ENCODE measurements around the gene MAP2K5. TPM values are rescaled to one million over a fixed set of nuclear protein-coding genes. Genes with fewer than 3 reads are reported as not detected.

The MAP2K5 gene
- total and polyA plus RNA-seq, 9 of the 15 experiments (the other 6 are each of a cell fraction or from before 2014, with no cell fraction given) = 0.41 to 16.5 (median 7.5) TPM

DNA sequence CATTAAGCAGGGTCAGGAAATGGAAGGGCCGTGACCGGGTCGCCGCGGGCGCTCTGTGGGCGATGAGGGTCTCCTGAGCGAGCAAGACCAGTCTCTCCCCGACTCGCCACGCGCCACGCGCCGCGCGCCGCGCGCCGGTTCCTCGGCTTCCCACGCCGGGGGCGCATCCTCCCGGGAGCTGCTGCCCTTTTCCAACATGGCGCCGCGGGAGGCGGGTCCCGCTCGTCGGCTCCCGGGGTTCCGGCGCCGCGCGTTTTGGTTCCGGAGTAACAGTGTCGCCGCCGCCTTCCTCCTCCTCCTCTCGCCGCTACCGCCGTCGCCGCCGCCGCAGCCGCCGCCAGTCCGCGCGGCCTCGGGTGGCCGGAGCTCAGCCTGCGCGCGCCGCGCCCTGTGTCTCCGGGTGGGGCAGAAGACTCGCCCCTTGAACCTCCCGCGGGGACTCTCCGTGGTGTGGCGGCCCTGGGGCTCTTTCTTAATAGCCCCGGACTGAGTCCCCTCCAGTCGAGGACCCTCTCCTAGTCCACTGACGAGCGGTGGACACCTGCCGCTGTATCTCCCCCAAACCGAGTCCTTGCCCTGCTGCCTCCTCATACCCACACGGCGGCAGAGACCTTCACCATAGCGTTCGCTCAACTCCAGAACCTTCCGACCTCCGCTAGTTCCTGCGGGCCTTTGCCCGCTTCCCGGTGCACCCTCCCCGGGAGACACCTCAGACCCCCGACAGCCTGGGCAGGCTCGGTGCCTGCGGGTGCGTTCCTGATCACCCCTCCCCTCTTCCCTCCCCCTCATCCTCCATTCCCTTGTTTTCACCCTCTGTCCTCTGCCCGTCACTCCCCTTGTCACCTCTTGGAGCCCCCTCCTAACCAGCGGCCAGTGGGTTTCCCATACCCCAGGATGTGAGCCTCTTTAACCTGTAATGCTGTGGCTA, at the start of gene MAP2K5 (continued):
- peak; percentile 85 to 99 (median 98) for TF ChIP-seq YY1 (IDR thresholded peaks at IDR 0.05; ENCODE audit: borderline replicate concordance in 1 of 3, control insufficient read depth in 1 of 3, extremely low read depth in 1 of 3, insufficient read depth in 3 of 3, insufficient read length in 1 of 3, insufficient replicate concordance in 2 of 3, low read depth in 1 of 3, low read length in 2 of 3)
- TF ChIP-seq CEBPG (CRISPR knock-in tag; IDR thresholded peaks at IDR 0.05) = no peak
- no peak for TF ChIP-seq CEBPG (tag; conservative IDR thresholded peaks at IDR 0.05 in 1 of 2, IDR thresholded peaks at IDR 0.05 in 1 of 2)
- no peak for TF ChIP-seq SMARCB1 (IDR thresholded peaks at IDR 0.05; ENCODE audit: insufficient read length, low read depth)
- TF ChIP-seq ESRRB (CRISPR knock-in tag; IDR thresholded peaks at IDR 0.05; ENCODE audit: borderline replicate concordance) = no peak
- TF ChIP-seq, protein P1, sequence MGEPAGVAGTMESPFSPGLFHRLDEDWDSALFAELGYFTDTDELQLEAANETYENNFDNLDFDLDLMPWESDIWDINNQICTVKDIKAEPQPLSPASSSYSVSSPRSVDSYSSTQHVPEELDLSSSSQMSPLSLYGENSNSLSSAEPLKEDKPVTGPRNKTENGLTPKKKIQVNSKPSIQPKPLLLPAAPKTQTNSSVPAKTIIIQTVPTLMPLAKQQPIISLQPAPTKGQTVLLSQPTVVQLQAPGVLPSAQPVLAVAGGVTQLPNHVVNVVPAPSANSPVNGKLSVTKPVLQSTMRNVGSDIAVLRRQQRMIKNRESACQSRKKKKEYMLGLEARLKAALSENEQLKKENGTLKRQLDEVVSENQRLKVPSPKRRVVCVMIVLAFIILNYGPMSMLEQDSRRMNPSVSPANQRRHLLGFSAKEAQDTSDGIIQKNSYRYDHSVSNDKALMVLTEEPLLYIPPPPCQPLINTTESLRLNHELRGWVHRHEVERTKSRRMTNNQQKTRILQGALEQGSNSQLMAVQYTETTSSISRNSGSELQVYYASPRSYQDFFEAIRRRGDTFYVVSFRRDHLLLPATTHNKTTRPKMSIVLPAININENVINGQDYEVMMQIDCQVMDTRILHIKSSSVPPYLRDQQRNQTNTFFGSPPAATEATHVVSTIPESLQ (CRISPR knock-in tag; IDR thresholded peaks at IDR 0.05) = no peak
- no peak for TF ChIP-seq DNMT1 (IDR thresholded peaks at IDR 0.05)
- TF ChIP-seq HDGF (IDR thresholded peaks at IDR 0.05) = peak; percentile 67; the same call in 1 of the 2 replicates
- peak; percentile 78 for TF ChIP-seq GABPB1 (CRISPR knock-in tag; IDR thresholded peaks at IDR 0.05)
- no peak for TF ChIP-seq ZNF232 (CRISPR knock-in tag; IDR thresholded peaks at IDR 0.05)
- TF ChIP-seq, protein P2, sequence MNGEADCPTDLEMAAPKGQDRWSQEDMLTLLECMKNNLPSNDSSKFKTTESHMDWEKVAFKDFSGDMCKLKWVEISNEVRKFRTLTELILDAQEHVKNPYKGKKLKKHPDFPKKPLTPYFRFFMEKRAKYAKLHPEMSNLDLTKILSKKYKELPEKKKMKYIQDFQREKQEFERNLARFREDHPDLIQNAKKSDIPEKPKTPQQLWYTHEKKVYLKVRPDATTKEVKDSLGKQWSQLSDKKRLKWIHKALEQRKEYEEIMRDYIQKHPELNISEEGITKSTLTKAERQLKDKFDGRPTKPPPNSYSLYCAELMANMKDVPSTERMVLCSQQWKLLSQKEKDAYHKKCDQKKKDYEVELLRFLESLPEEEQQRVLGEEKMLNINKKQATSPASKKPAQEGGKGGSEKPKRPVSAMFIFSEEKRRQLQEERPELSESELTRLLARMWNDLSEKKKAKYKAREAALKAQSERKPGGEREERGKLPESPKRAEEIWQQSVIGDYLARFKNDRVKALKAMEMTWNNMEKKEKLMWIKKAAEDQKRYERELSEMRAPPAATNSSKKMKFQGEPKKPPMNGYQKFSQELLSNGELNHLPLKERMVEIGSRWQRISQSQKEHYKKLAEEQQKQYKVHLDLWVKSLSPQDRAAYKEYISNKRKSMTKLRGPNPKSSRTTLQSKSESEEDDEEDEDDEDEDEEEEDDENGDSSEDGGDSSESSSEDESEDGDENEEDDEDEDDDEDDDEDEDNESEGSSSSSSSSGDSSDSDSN (IDR thresholded peaks at IDR 0.05; ENCODE audit: borderline replicate concordance in 1 of 2, low read depth in 2 of 2, low read length in 2 of 2) = peak; percentile 15 to 51; a peak in 2 of 4 replicates
- TF ChIP-seq NEUROD1 (IDR thresholded peaks at IDR 0.05; ENCODE audit: borderline replicate concordance, low read depth, low read length, partially characterized antibody) = peak; percentile 33
- TF ChIP-seq ZNF764 (CRISPR knock-in tag; IDR thresholded peaks at IDR 0.05; ENCODE audit: low read depth) = no peak
- peak; percentile 66; the same call in 1 of the 2 replicates for TF ChIP-seq ELF1 (tag; IDR thresholded peaks at IDR 0.05)
- peak; percentile 34 to 60; a peak in 2 of 4 replicates for TF ChIP-seq SIN3A (IDR thresholded peaks at IDR 0.05; ENCODE audit: borderline replicate concordance in 2 of 2, control insufficient read depth in 1 of 2, low read depth in 2 of 2, low read length in 2 of 2)
- peak; percentile 54 for TF ChIP-seq CCNT2 (IDR thresholded peaks at IDR 0.05; ENCODE audit: borderline replicate concordance, extremely low read depth, insufficient read length, low read depth, low read length)
- no peak for TF ChIP-seq BRCA1 (IDR thresholded peaks at IDR 0.05)
- no peak for TF ChIP-seq BRCA1 (CRISPR knock-in tag; IDR thresholded peaks at IDR 0.05)
- peak; percentile 93 for TF ChIP-seq RB1 (IDR thresholded peaks at IDR 0.05; ENCODE audit: low read depth)
